GM21526 (cell line): ENCODE data around the gene DPYD.

Source experiments
- ATAC-seq: cut with Tn5 transposase; IDR thresholded peaks from one replicate; pipeline ENCODE4 v1.9.1; 2021; ENCODE audit warnings: moderate library complexity; ENCODE audit not compliant: unreplicated experiment, low FRiP score

Gene DPYD

DNA sequence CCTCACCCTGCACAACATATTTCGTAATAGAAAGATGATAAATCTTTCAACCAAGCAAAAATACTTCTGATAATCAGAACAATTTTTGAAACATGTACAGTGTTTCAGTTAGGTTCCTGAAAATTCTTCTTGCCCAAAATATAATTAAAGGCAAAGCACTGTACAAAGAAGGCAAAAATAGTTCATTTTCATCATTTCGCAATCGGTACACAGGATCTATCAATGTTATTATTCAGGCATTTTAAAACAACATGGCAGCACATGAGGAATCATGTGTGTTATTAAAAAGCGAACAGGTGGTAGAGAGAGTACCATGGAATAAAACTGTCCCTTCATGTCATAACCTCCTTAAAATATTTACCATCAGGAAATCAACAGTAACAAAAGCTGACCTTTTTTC lies 356.9 kb downstream of the DPYD start:
- ATAC-seq = no peak

DNA sequence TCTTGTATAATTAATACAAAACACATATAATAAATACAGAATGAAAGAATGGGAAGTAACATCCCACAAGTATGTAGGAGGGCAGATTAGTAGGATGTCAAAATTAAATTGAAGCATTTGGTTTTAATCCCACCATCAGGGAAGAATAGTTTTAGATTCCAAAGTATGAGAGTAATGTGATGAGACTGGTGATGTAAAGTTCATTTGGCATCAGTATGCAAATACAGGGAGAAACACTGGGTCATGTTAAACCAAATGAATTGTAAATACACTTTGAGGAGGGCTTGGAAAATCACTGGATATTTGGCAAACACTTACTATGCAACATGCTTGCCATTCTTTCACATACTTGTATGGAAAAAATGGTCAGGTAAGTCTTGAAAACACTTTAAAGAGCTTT lies 358.8 kb downstream of the DPYD start:
- ATAC-seq = no peak

- no peak for ATAC-seq
Observed at GRCh38 chr1:97560714-97561113, 360.1 kb downstream of the DPYD start.

DNA sequence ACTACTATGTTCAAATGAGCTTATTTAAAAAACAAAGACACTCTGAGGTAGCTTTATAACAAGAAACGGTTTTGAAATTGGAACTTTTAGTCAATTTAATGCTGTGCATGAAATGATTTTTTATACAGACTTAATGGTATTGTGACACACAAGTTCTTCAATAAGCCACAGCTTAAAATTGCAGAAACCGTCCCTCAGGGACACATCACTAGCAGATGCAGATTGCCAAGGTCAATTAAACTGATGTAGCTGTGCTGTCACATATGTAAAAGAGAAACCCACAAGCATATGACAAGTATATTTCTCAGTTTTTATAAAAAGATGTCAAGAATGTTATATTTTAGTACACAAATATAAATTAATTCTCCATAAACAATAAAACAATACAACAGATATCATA lies 366.9 kb downstream of the DPYD start:
- ATAC-seq = no peak

DNA sequence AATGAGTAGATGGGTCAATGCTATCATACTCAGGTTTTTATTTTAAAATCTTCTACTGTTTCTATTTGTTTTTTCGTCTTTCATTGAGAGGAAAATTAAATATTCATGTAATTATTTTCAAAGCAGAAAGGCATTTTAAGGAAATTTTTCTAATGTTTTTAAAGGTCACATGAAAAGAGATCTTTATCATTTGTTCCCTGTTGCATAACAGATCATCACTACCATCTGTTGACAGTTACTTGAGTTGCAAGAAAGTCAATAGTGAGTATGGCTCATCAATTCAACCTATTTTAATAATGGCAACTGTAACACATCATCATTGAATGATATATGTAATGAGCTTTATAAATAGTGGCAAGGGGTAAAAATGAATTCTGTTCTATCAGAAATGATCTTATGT lies 369.7 kb downstream of the DPYD start:
- ATAC-seq = no peak

DNA sequence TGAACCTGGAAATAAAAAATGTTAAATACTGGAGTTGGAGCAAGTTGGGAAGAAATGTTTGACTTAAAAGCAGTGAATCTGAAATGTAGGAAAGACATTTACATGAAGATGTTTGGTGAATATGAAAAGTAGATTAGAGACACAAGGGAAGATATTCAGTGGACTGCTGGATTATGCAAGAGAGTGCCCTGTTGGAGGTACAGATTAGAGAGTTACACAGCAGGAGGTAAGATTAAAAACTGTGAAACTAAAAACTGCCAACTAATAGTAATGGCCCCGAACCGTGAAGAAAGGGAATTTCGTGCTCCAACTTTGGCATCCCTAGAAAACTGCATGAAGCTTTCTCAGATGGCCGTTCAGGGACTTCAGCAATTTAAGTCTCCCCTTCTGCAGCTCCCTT lies 375.4 kb downstream of the DPYD start:
- no peak for ATAC-seq

DNA sequence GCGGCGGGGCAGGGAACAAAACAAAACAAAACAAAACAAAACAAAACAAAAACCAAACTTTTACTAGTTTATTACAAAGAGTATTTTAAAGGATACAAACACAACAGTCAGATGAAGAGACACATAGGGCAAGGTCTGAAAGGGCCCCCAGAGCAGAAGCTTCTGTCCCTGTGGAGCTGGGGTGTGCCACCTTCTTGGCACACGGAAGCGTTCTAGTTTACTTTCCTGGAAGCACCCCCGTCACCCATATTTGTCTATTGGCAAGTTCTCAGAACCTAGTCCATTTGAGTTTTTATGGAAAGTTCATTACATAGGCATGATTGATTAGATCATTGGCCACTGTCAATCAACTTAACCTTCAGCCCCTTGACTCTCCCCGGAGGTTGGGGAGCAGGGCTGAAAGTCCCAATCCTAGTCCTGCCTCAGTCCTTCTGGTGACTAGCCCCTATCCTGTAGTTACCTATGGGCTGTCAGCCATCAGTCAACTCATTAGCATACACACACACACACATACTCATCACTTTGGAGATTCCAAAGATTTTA lies 380.4 kb downstream of the DPYD start:
- no peak for ATAC-seq

DNA sequence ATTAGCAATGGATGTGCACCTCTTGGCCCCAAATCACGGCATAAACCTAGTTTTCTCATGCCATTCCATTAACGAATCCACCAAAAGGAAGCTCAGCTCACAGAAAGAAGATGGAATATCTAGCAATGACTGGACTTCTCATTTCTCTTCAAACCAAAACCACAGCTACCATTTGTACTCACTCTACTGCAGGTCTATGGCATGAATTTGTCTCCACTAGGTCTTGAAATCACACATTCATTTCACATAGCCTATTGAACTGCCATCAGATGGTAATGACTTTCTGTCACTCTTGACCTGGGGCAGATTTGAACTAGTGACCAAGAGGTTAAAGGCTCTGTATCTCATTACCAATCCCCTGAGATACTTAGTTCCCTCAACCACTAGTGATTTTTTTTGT lies 382.7 kb downstream of the DPYD start:
- no peak for ATAC-seq

GRCh38 chr1:97533358-97533757 lies 387.5 kb downstream of the DPYD start:
- ATAC-seq = no peak

- ATAC-seq = no peak
Observed at GRCh38 chr1:97529600-97529999, 391.2 kb downstream of the DPYD start.

- ATAC-seq = no peak
Observed at GRCh38 chr1:97524211-97524610, 396.6 kb downstream of the DPYD start.

DNA sequence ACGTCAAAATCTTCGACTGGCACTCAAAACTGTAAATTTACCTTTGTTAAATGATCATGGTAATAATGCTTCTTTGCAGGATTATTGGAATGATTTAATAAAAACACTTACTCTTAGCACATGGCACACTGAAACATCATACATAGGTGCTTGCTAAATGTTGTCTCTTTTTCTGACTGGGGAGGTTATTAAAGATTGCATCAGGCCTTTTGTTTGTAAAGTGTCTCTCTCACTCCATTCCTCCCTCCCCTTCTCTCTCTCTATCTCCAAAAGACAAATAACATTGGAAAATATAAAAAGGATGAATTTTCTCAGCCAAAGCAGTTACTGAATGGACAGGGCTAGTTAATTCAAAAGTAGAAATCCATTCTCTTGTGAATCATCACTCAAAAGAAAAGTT lies 404.2 kb downstream of the DPYD start:
- ATAC-seq = no peak

DNA sequence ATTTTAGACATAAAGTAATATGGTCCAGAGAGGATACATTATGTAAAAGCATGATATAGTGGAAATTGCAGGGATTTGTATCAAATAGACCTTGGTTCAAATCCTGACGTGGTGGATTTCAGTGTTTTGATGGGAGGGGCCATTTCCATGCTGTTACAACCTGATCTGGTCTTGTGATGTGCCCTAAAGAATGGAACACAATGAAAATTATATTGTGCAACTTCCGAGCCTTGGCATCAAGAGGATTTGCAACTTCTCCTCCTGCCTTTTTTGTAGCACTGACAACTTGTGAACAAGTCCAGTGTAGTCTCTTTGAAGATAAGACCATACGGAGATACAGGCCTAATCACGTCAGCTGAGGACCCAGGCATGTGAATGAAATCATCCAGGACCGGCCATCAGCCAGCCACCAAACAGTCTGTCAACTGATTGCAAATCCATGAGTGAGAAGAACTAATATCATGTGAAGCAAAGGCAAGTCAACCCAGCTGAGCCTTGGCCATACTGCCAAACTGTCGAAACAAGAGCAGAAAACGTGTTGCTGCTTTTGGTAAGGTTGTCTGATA lies 412.1 kb downstream of the DPYD start:
- no peak for ATAC-seq

DNA sequence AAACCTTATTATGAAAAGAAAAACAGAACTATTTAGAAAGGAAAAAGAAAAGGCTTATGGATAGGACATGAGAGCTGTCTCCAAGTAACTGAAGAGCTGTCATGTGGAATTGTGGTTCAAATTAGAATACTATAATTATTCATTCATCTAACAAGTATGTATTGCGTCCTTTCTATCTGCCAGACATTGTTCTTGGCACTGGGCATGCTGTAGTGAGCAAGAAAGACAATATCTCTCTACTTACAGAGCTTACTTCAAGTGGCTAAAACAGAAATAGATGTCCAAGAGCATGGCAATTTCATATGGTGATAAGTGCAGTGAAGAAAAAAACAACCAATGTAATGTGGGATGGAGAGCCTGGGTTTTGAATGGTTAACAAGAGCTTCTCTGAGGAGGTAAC lies 413.0 kb downstream of the DPYD start:
- no peak for ATAC-seq

DNA sequence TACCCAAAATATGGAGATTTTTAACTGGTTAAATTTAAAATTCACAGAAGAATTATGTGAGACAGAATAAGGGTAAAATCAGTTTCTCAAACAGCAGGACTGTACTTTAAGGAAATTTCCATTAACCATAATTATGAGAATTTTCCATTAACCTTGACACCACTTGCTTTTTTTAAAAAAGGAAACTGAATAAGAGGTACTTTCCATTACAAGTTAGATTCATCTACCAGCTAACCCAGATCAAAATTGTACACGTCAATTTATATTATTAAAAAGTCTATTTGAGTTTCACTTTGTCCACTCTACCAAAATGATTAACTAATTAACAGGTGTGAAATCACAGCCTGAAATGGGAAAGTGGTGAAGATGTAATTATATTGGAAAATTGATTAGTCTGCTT lies 414.5 kb downstream of the DPYD start:
- no peak for ATAC-seq

DNA sequence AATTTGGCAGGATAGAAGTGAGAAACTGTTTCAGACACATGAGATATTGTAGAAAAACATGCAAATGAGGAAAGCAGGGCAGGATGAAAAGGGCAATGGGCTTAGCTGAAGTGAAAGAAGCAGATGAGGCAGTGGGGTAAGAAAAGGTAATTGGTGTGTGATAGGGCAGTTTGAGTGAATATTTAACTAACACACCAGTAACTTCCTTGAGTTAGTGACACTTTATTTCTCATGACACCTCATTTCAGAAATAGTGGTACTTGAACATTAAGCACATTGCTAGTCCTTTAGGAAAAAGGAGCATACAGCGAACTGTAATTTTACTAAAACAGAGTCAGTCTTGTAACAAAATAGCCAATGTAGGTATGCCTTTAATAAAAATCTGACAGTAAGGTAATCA lies 415.0 kb downstream of the DPYD start:
- peak; percentile 63 for ATAC-seq

GRCh38 chr1:97505289-97505688 lies 415.5 kb downstream of the DPYD start:
- no peak for ATAC-seq

GRCh38 chr1:97502360-97502759 lies 418.5 kb downstream of the DPYD start:
- ATAC-seq = no peak

GRCh38 chr1:97501628-97502027 lies 419.2 kb downstream of the DPYD start:
- no peak for ATAC-seq

- no peak for ATAC-seq
Observed at GRCh38 chr1:97500760-97501159, 420.1 kb downstream of the DPYD start.

DNA sequence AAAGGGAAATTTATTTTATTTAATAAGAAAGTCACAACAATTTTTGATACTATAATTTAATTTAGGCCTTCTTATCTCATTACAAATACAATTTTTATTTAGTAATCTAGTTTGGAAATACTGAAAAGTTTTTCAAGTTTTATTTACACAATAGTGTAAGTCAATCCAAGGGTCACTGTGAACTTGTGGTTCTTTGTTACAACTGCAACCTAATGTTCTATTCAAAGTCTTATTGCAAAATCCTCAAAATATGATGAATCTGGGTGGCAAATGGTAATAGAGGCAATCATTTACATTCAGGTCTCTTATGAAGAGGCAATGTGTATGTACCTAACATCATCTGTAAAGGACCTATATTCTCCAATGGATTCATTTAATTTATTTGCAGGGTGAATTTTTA lies 421.2 kb downstream of the DPYD start:
- no peak for ATAC-seq

DNA sequence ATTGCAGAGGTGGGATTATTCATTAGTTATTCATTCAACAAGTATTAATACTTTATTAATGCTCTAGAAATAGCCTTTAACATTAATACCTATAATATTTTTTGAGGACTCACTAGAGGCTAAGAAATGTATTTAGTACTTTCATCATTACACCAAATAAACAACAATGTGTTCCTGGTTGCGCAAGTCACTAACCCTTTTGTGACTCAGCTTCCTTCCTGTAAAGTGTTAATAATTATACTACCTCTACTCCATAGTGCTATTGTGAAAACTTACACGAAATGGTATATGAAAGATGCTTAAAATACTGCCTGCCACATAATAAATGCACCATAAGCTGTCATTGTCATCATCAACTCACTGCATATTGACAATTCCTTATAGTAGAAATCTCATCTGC lies 431.0 kb downstream of the DPYD start:
- no peak for ATAC-seq

- ATAC-seq = no peak
Observed at GRCh38 chr1:97488530-97488929, 432.3 kb downstream of the DPYD start.
